ENCODE results near the gene SMIM24.

The SMIM24 gene

GRCh38 chr19:3441089-3441985 is 39.0 kb downstream of the SMIM24 start:
- DNase-seq, result no peak
- Histone ChIP-seq H3K27me3 (replicated peaks in 2 of 5; ENCODE audit: control insufficient read depth in 4 of 5, insufficient read depth in 5 of 5, low read length in 4 of 5) (no peaks in the 10 kb centered on the region), H3K36me3 (ENCODE audit: control insufficient read depth in 4 of 4, insufficient read depth in 4 of 4, low read length in 3 of 4) (peaks cover 0 to 61% (median 18%) of the 10 kb centered on the region in 4 experiments), H3K9me3 (ENCODE audit: control extremely low read depth in 1 of 5, control insufficient read depth in 4 of 5, insufficient read depth in 2 of 5, low read depth in 1 of 5, low read length in 4 of 5) (no peaks in the 10 kb centered on the region), H3K4me3 (ENCODE audit: control insufficient read depth in 1 of 7, extremely low read depth in 1 of 7, insufficient read depth in 4 of 7, low read depth in 2 of 7, low read length in 6 of 7) (no peak overlapping the region), H3K27ac (ENCODE audit: insufficient read depth in 1 of 2, low read depth in 1 of 2, low read length in 2 of 2, poor library complexity in 1 of 2, severe bottlenecking in 2 of 2) (no peak overlapping the region), H3K4me1 (ENCODE audit: control extremely low read depth in 1 of 4, control insufficient read depth in 4 of 4, insufficient read depth in 4 of 4, low read length in 3 of 4) (peaks cover 0 to 23% (median 15%) of the 10 kb centered on the region in 4 experiments)
- WGBS (ENCODE audit: insufficient coverage), result 94% methylated on average over 22 of the region's 25 CpGs
- POLR2A ChIA-PET, result no interaction called here
- CTCF ChIA-PET, result interaction anchor here (1.7 to 3.8 kb wide), 3 partner anchors 12 to 111 kb away, joined by 4 to 13 read pairs (median 5); no protein-coding TSS in a partner anchor

GRCh38 chr19:3440082-3440481 is 40.2 kb downstream of the SMIM24 start:
- Histone ChIP-seq H3K9me3 (ENCODE audit: control extremely low read depth in 1 of 5, control insufficient read depth in 4 of 5, insufficient read depth in 2 of 5, low read depth in 1 of 5, low read length in 4 of 5) (no peaks in the 10 kb centered on the region), H3K27me3 (replicated peaks in 2 of 5; ENCODE audit: control insufficient read depth in 4 of 5, insufficient read depth in 5 of 5, low read length in 4 of 5) (no peaks in the 10 kb centered on the region), H3K27ac (ENCODE audit: insufficient read depth in 1 of 2, low read depth in 1 of 2, low read length in 2 of 2, poor library complexity in 1 of 2, severe bottlenecking in 2 of 2) (no peak overlapping the region), H3K36me3 (ENCODE audit: control insufficient read depth in 4 of 4, insufficient read depth in 4 of 4, low read length in 3 of 4) (peaks cover 0 to 54% (median 13%) of the 10 kb centered on the region in 4 experiments), H3K4me1 (ENCODE audit: control extremely low read depth in 1 of 4, control insufficient read depth in 4 of 4, insufficient read depth in 4 of 4, low read length in 3 of 4) (peaks cover 0 to 20% (median 18%) of the 10 kb centered on the region in 4 experiments), H3K4me3 (ENCODE audit: control insufficient read depth in 1 of 7, extremely low read depth in 1 of 7, insufficient read depth in 4 of 7, low read depth in 2 of 7, low read length in 6 of 7) (no peak overlapping the region)
- POLR2A ChIA-PET, result no interaction called here
- WGBS (ENCODE audit: insufficient coverage), result 74% methylated on average over 8 of the region's 13 CpGs
- DNase-seq, result peak; percentile 46 to 64 (median 55)
- CTCF ChIA-PET, result interaction anchor here (0.7 to 3.8 kb wide), 5 partner anchors 11 to 94 kb away, joined by 3 to 13 read pairs (median 3); no protein-coding TSS in a partner anchor

GRCh38 chr19:3434630-3435553 is 45.4 kb downstream of the SMIM24 start:
- DNase-seq, result peak; percentile 97
- POLR2A ChIA-PET, result interaction anchor here (0.6 kb wide), 1 partner anchor 83 kb away, joined by 4 read pairs; no protein-coding TSS in a partner anchor
- 4% methylated on average over 62 of the region's 67 CpGs for WGBS (ENCODE audit: insufficient coverage)
- peak overlapping the region; percentile 68 to 93 (median 74) for H3K4me3 ChIP-seq (ENCODE audit: control insufficient read depth in 1 of 7, extremely low read depth in 1 of 7, insufficient read depth in 4 of 7, low read depth in 2 of 7, low read length in 6 of 7)
- H3K27me3 ChIP-seq (replicated peaks in 2 of 5; ENCODE audit: control insufficient read depth in 4 of 5, insufficient read depth in 5 of 5, low read length in 4 of 5), result no peaks in the 10 kb centered on the region
- H3K36me3 ChIP-seq (ENCODE audit: control insufficient read depth in 4 of 4, insufficient read depth in 4 of 4, low read length in 3 of 4), result peaks cover 0 to 41% (median 15%) of the 10 kb centered on the region in 4 experiments
- CTCF ChIA-PET, result no interaction called here
- peaks cover 0 to 3% (median 0%) of the 10 kb centered on the region in 5 experiments for H3K9me3 ChIP-seq (ENCODE audit: control extremely low read depth in 1 of 5, control insufficient read depth in 4 of 5, insufficient read depth in 2 of 5, low read depth in 1 of 5, low read length in 4 of 5)
- H3K27ac ChIP-seq (ENCODE audit: insufficient read depth in 1 of 2, low read depth in 1 of 2, low read length in 2 of 2, poor library complexity in 1 of 2, severe bottlenecking in 2 of 2), result peak overlapping the region; percentile 92 to 96
- H3K4me1 ChIP-seq (ENCODE audit: control extremely low read depth in 1 of 4, control insufficient read depth in 4 of 4, insufficient read depth in 4 of 4, low read length in 3 of 4), result peaks cover 0 to 11% (median 10%) of the 10 kb centered on the region in 4 experiments

GRCh38 chr19:3433805-3434540 is 46.4 kb downstream of the SMIM24 start:
- H3K27ac ChIP-seq (ENCODE audit: insufficient read depth in 1 of 2, low read depth in 1 of 2, low read length in 2 of 2, poor library complexity in 1 of 2, severe bottlenecking in 2 of 2), result peak overlapping the region; percentile 92 to 96
- H3K4me3 ChIP-seq (ENCODE audit: control insufficient read depth in 1 of 7, extremely low read depth in 1 of 7, insufficient read depth in 4 of 7, low read depth in 2 of 7, low read length in 6 of 7), result no peak overlapping the region
- 92% methylated on average over 10 of the region's 11 CpGs for WGBS (ENCODE audit: insufficient coverage)
- H3K9me3 ChIP-seq (ENCODE audit: control extremely low read depth in 1 of 5, control insufficient read depth in 4 of 5, insufficient read depth in 2 of 5, low read depth in 1 of 5, low read length in 4 of 5), result peaks cover 0 to 3% (median 0%) of the 10 kb centered on the region in 5 experiments
- POLR2A ChIA-PET, result no interaction called here
- no peak for DNase-seq
- H3K36me3 ChIP-seq (ENCODE audit: control insufficient read depth in 4 of 4, insufficient read depth in 4 of 4, low read length in 3 of 4), result peaks cover 0 to 40% (median 14%) of the 10 kb centered on the region in 4 experiments
- peaks cover 0 to 14% (median 10%) of the 10 kb centered on the region in 4 experiments for H3K4me1 ChIP-seq (ENCODE audit: control extremely low read depth in 1 of 4, control insufficient read depth in 4 of 4, insufficient read depth in 4 of 4, low read length in 3 of 4)
- CTCF ChIA-PET, result interaction anchor here (1.2 kb wide), 2 partner anchors 91 to 110 kb away, joined by 3 to 5 read pairs; no protein-coding TSS in a partner anchor
- no peaks in the 10 kb centered on the region for H3K27me3 ChIP-seq (replicated peaks in 2 of 5; ENCODE audit: control insufficient read depth in 4 of 5, insufficient read depth in 5 of 5, low read length in 4 of 5)

- WGBS (ENCODE audit: insufficient coverage), result 97% methylated on average over 10 of the region's 12 CpGs
- Histone ChIP-seq H3K27ac (ENCODE audit: insufficient read depth in 1 of 2, low read depth in 1 of 2, low read length in 2 of 2, poor library complexity in 1 of 2, severe bottlenecking in 2 of 2) (no peak overlapping the region), H3K36me3 (ENCODE audit: control insufficient read depth in 4 of 4, insufficient read depth in 4 of 4, low read length in 3 of 4) (peaks cover 0 to 35% (median 10%) of the 10 kb centered on the region in 4 experiments), H3K27me3 (replicated peaks in 2 of 5; ENCODE audit: control insufficient read depth in 4 of 5, insufficient read depth in 5 of 5, low read length in 4 of 5) (no peaks in the 10 kb centered on the region), H3K4me3 (ENCODE audit: control insufficient read depth in 1 of 7, extremely low read depth in 1 of 7, insufficient read depth in 4 of 7, low read depth in 2 of 7, low read length in 6 of 7) (no peak overlapping the region), H3K9me3 (ENCODE audit: control extremely low read depth in 1 of 5, control insufficient read depth in 4 of 5, insufficient read depth in 2 of 5, low read depth in 1 of 5, low read length in 4 of 5) (peaks cover 0 to 3% (median 0%) of the 10 kb centered on the region in 5 experiments), H3K4me1 (ENCODE audit: control extremely low read depth in 1 of 4, control insufficient read depth in 4 of 4, insufficient read depth in 4 of 4, low read length in 3 of 4) (peaks cover 0 to 19% (median 16%) of the 10 kb centered on the region in 4 experiments)
- ChIA-PET POLR2A (no interaction called here), CTCF (interaction anchor here (1.2 kb wide), 2 partner anchors 90 to 110 kb away, joined by 3 to 5 read pairs; no protein-coding TSS in a partner anchor)
- no peak for DNase-seq
Observed at GRCh38 chr19:3433313-3433712, 47.0 kb downstream of the SMIM24 start.

GRCh38 chr19:3431760-3432397 is 48.4 kb downstream of the SMIM24 start:
- Histone ChIP-seq H3K9me3 (ENCODE audit: control extremely low read depth in 1 of 5, control insufficient read depth in 4 of 5, insufficient read depth in 2 of 5, low read depth in 1 of 5, low read length in 4 of 5) (peaks cover 0 to 3% (median 0%) of the 10 kb centered on the region in 5 experiments), H3K36me3 (ENCODE audit: control insufficient read depth in 4 of 4, insufficient read depth in 4 of 4, low read length in 3 of 4) (peaks cover 0 to 34% (median 9%) of the 10 kb centered on the region in 4 experiments), H3K4me1 (ENCODE audit: control extremely low read depth in 1 of 4, control insufficient read depth in 4 of 4, insufficient read depth in 4 of 4, low read length in 3 of 4) (peaks cover 0 to 24% (median 20%) of the 10 kb centered on the region in 4 experiments), H3K4me3 (ENCODE audit: control insufficient read depth in 1 of 7, extremely low read depth in 1 of 7, insufficient read depth in 4 of 7, low read depth in 2 of 7, low read length in 6 of 7) (no peak overlapping the region), H3K27me3 (replicated peaks in 2 of 5; ENCODE audit: control insufficient read depth in 4 of 5, insufficient read depth in 5 of 5, low read length in 4 of 5) (no peaks in the 10 kb centered on the region), H3K27ac (ENCODE audit: insufficient read depth in 1 of 2, low read depth in 1 of 2, low read length in 2 of 2, poor library complexity in 1 of 2, severe bottlenecking in 2 of 2) (no peak overlapping the region)
- 95% methylated on average over 13 of the region's 18 CpGs for WGBS (ENCODE audit: insufficient coverage)
- POLR2A ChIA-PET, result no interaction called here
- DNase-seq, result no peak
- CTCF ChIA-PET, result interaction anchor here (0.9 to 3.7 kb wide), 6 partner anchors 39 to 127 kb away, joined by 3 to 22 read pairs (median 4); no protein-coding TSS in a partner anchor

Data from common myeloid progenitor, CD34-positive (primary cell).